ENCODE results near the gene ATF2. TPM values are rescaled to one million over a fixed set of nuclear protein-coding genes. Genes with fewer than 3 reads are reported as not detected.

Gene ATF2
- total and polyA plus RNA-seq, 2 donors (not counting 3 experiments of a cell fraction or from before 2014, with no cell fraction given): 36.3 to 57.1 TPM

GRCh38 chr2:175055993-175056392, 112.0 kb downstream of the ATF2 start:
- Histone ChIP-seq H3K27me3 (ENCODE audit: control insufficient read depth in 2 of 2, insufficient read depth in 2 of 2, low read length in 2 of 2) (no peaks in the 10 kb centered on the region), H2AFZ (ENCODE audit: low read depth, low read length) (no peak overlapping the region), H3K36me3 (ENCODE audit: control insufficient read depth in 2 of 2, extremely low read depth in 1 of 2, insufficient read depth in 2 of 2, low read length in 2 of 2) (no peaks in the 10 kb centered on the region), H3K27ac (ENCODE audit: insufficient read depth, low read depth, low read length) (no peak overlapping the region), H3K4me3 (replicated peaks in 1 of 3; ENCODE audit: insufficient read depth in 1 of 3, low read depth in 1 of 3, low read length in 3 of 3) (no peak overlapping the region), H4K20me1 (replicated peaks; ENCODE audit: control insufficient read depth, extremely low read depth, insufficient read depth, low read length) (no peaks in the 10 kb centered on the region), H3K9ac (replicated peaks; ENCODE audit: extremely low read depth, insufficient read depth, low read length) (no peak overlapping the region), H3K9me1 (replicated peaks; ENCODE audit: control insufficient read depth, extremely low read depth, insufficient read depth, low read length) (no peaks in the 10 kb centered on the region), H3K79me2 (ENCODE audit: control insufficient read depth, insufficient read depth, low read length) (no peaks in the 10 kb centered on the region), H3K4me1 (ENCODE audit: control insufficient read depth, extremely low read depth, insufficient read depth, low read length) (no peaks in the 10 kb centered on the region), H3K9me3 (replicated peaks; ENCODE audit: control insufficient read depth, insufficient read depth, low read length) (no peaks in the 10 kb centered on the region), H3K4me2 (ENCODE audit: insufficient read depth, low read length) (no peak overlapping the region)
- FAIRE-seq (no peak), DNase-seq (ENCODE audit: low read depth, low spot score) (no peak)
- dilution Hi-C loops (cut with MboI; ENCODE audit: extremely low pct_ligation_motif_present, low sequenced_read_pairs): no loop called here
- intact Hi-C loops (cut with micrococcal nuclease): no loop called here
- ChIA-PET CTCF (no interaction called here), POLR2A (no interaction called here)
- TF ChIP-seq JUN (IDR thresholded peaks at IDR 0.05; ENCODE audit: borderline replicate concordance, insufficient read depth, insufficient read length, low read depth) (no peak), POLR2AphosphoS5 (IDR thresholded peaks at IDR 0.05; ENCODE audit: insufficient read depth, low read depth, low read length) (no peak), POLR2A (IDR thresholded peaks at IDR 0.05; ENCODE audit: low read depth, low read length) (no peak), GATA2 (IDR thresholded peaks at IDR 0.05; ENCODE audit: insufficient read depth, insufficient read length, low read depth, low read length) (no peak), FOS (IDR thresholded peaks at IDR 0.05; ENCODE audit: borderline replicate concordance, insufficient read depth, low read length) (no peak), EZH2 (IDR thresholded peaks at IDR 0.05; ENCODE audit: borderline replicate concordance, low read depth, low read length, severe bottlenecking) (no peak)
- TF ChIP-seq, protein P1, sequence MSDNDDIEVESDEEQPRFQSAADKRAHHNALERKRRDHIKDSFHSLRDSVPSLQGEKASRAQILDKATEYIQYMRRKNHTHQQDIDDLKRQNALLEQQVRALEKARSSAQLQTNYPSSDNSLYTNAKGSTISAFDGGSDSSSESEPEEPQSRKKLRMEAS (IDR thresholded peaks at IDR 0.05; ENCODE audit: insufficient read depth, insufficient read length): no peak
- no TSS peak for BruUV-seq (replicated peaks)

GRCh38 chr2:175054340-175054739, 113.7 kb downstream of the ATF2 start:
- no TSS peak for BruUV-seq (replicated peaks)
- TF ChIP-seq GATA2 (IDR thresholded peaks at IDR 0.05; ENCODE audit: insufficient read depth, insufficient read length, low read depth, low read length) (no peak), CTCF (IDR thresholded peaks at IDR 0.05; ENCODE audit: extremely low read depth in 1 of 2, insufficient read depth in 1 of 2, low read depth in 1 of 2, low read length in 2 of 2) (no peak), EZH2 (IDR thresholded peaks at IDR 0.05; ENCODE audit: borderline replicate concordance, low read depth, low read length, severe bottlenecking) (no peak), MYC (IDR thresholded peaks at IDR 0.05; ENCODE audit: low read depth, low read length) (no peak), JUN (IDR thresholded peaks at IDR 0.05; ENCODE audit: borderline replicate concordance, insufficient read depth, insufficient read length, low read depth) (no peak), POLR2AphosphoS5 (IDR thresholded peaks at IDR 0.05; ENCODE audit: insufficient read depth, low read depth, low read length) (no peak), FOS (IDR thresholded peaks at IDR 0.05; ENCODE audit: borderline replicate concordance, insufficient read depth, low read length) (no peak), POLR2A (IDR thresholded peaks at IDR 0.05; ENCODE audit: low read depth, low read length) (no peak)
- TF ChIP-seq, protein P1 (IDR thresholded peaks at IDR 0.05; ENCODE audit: insufficient read depth, insufficient read length): no peak
- POLR2A ChIA-PET: no interaction called here
- Histone ChIP-seq H3K9me1 (replicated peaks; ENCODE audit: control insufficient read depth, extremely low read depth, insufficient read depth, low read length) (no peaks in the 10 kb centered on the region), H3K27ac (ENCODE audit: insufficient read depth, low read depth, low read length) (no peak overlapping the region), H3K9ac (replicated peaks; ENCODE audit: extremely low read depth, insufficient read depth, low read length) (no peak overlapping the region), H3K27me3 (ENCODE audit: control insufficient read depth in 2 of 2, insufficient read depth in 2 of 2, low read length in 2 of 2) (no peaks in the 10 kb centered on the region), H3K4me1 (ENCODE audit: control insufficient read depth, extremely low read depth, insufficient read depth, low read length) (no peaks in the 10 kb centered on the region), H4K20me1 (replicated peaks; ENCODE audit: control insufficient read depth, extremely low read depth, insufficient read depth, low read length) (no peaks in the 10 kb centered on the region), H2AFZ (ENCODE audit: low read depth, low read length) (no peak overlapping the region), H3K36me3 (ENCODE audit: control insufficient read depth in 2 of 2, extremely low read depth in 1 of 2, insufficient read depth in 2 of 2, low read length in 2 of 2) (no peaks in the 10 kb centered on the region), H3K9me3 (replicated peaks; ENCODE audit: control insufficient read depth, insufficient read depth, low read length) (no peaks in the 10 kb centered on the region), H3K4me3 (replicated peaks in 1 of 3; ENCODE audit: insufficient read depth in 1 of 3, low read depth in 1 of 3, low read length in 3 of 3) (no peak overlapping the region), H3K4me2 (ENCODE audit: insufficient read depth, low read length) (no peak overlapping the region), H3K79me2 (ENCODE audit: control insufficient read depth, insufficient read depth, low read length) (no peaks in the 10 kb centered on the region)
- CTCF ChIA-PET: no interaction called here
- DNase-seq (ENCODE audit: low read depth, low spot score) (no peak), FAIRE-seq (no peak)
- intact Hi-C loops (cut with micrococcal nuclease) (no loop called here), dilution Hi-C loops (cut with MboI; ENCODE audit: extremely low pct_ligation_motif_present, low sequenced_read_pairs) (no loop called here)

Measured in endothelial cell of umbilical vein (primary cell).